ENCODE measurements around the gene PLAU. TPM values are rescaled to one million over a fixed set of nuclear protein-coding genes. Genes with fewer than 3 reads are reported as not detected.
"Not testable (repeated sequence)": the region's sequence is repeated elsewhere in the genome, so short reads cannot be mapped to it uniquely, and the experiment has no call there.

Gene PLAU
- total and polyA plus RNA-seq, 7 donors, result 2.5 to 15.7 (median 3.8) TPM

DNA sequence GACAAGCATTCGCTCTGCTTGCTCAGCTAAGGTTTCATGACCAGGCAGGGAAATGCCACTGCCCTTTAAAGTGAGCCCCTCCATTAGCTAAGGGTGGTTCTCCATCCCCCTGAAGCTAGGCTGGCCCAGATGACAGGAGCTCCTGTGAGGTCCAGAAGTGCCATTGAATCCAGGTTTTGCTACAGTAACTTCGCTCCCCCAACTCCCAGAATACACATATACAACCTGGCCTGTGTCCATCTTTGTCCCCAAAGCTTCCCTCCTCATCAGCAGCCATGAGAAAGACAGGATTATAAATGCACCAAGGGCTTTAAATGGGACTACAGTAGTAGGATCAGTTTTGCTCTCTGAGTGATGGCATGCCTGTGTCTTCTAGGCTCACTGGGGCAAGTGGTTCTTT, 51.5 kb downstream of the PLAU start:
- intact Hi-C loops (cut with DNase I), result no loop called here
- no peak overlapping the region for H3K27ac ChIP-seq
- H3K27me3 ChIP-seq, result no peaks in the 10 kb centered on the region
- no peaks in the 10 kb centered on the region for H3K9me3 ChIP-seq
- no peaks in the 10 kb centered on the region for H3K36me3 ChIP-seq
- no peak for DNase-seq
- 97 to 99% methylated on average over 2 of the region's 2 CpGs for WGBS, 2 donors
- TF ChIP-seq POLR2AphosphoS5 (IDR thresholded peaks at IDR 0.05), result no peak
- TF ChIP-seq POLR2A (IDR thresholded peaks at IDR 0.05), result no peak
- no peak for TF ChIP-seq EP300 (IDR thresholded peaks at IDR 0.05)
- TF ChIP-seq, protein P1, sequence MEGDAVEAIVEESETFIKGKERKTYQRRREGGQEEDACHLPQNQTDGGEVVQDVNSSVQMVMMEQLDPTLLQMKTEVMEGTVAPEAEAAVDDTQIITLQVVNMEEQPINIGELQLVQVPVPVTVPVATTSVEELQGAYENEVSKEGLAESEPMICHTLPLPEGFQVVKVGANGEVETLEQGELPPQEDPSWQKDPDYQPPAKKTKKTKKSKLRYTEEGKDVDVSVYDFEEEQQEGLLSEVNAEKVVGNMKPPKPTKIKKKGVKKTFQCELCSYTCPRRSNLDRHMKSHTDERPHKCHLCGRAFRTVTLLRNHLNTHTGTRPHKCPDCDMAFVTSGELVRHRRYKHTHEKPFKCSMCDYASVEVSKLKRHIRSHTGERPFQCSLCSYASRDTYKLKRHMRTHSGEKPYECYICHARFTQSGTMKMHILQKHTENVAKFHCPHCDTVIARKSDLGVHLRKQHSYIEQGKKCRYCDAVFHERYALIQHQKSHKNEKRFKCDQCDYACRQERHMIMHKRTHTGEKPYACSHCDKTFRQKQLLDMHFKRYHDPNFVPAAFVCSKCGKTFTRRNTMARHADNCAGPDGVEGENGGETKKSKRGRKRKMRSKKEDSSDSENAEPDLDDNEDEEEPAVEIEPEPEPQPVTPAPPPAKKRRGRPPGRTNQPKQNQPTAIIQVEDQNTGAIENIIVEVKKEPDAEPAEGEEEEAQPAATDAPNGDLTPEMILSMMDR (IDR thresholded peaks at IDR 0.05), result no peak
- H3K4me3 ChIP-seq, result no peak overlapping the region
- H3K4me1 ChIP-seq, result peaks cover 0 to 27% (median 21%) of the 10 kb centered on the region in 4 donors

DNA sequence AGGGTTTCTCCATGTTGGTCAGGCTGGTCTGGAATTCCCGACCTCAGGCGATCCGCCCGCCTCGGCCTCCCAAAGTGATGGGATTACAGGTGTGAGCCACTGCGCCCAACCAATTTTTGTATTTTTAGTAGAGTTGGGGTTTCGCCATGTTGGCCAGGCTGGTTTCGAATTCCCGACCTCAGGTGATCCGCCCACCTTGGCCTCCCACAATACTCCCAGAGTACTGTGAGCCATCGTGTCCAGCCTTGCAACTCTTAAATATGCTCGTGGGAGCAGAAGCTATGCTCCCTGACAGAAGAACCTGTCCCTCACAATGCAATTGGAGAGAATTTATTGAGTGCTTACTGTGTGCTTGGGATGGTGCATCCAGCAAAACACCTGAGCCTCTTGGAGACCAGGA, 52.6 kb downstream of the PLAU start:
- DNase-seq, result not testable (repeated sequence)
- peaks cover 0 to 36% (median 32%) of the 10 kb centered on the region in 4 donors for H3K4me1 ChIP-seq

DNA sequence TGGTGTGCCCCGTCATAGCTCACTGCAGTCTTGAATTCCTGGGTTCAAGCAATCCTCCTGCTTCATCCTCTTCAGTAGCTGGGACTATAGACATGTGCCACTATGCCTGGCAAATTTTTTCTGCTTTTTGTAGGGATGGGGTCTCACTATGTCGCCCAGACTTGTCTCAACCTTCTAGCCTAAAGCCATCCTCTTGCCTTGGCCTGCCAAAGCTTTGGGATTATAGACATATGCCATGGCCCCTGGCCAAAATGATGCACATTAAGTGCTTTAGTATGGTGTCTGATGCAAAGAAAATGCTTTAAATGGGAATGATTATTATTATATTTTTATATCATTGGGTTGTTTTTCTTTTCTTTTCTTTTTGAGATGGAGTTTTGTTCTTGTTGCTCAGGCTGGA, 53.8 kb downstream of the PLAU start:
- no peak overlapping the region for H3K4me3 ChIP-seq
- H3K9me3 ChIP-seq, result no peaks in the 10 kb centered on the region
- H3K27me3 ChIP-seq, result no peaks in the 10 kb centered on the region
- intact Hi-C loops (cut with DNase I), result no loop called here
- no peaks in the 10 kb centered on the region for H3K36me3 ChIP-seq
- peaks cover 0 to 48% (median 42%) of the 10 kb centered on the region in 4 donors for H3K4me1 ChIP-seq
- TF ChIP-seq EP300 (IDR thresholded peaks at IDR 0.05) (no peak), POLR2AphosphoS5 (IDR thresholded peaks at IDR 0.05) (no peak), POLR2A (IDR thresholded peaks at IDR 0.05) (no peak)
- TF ChIP-seq, protein P1 (IDR thresholded peaks at IDR 0.05), result no peak
- H3K27ac ChIP-seq, result peak overlapping the region in 3 of 4 donors; percentile 85 to 94 (median 89)
- WGBS, 2 donors, result 94 to 98% methylated on average over 2 of the region's 2 CpGs
- DNase-seq, result no peak

More for the DNA sequence above, 52.6 kb downstream of the PLAU start:
- H3K27ac ChIP-seq; intact Hi-C loops (cut with DNase I); H3K4me3 ChIP-seq; H3K27me3 ChIP-seq; H3K9me3 ChIP-seq; H3K36me3 ChIP-seq: not testable (repeated sequence)
- WGBS, 2 donors, result 97 to 98% methylated on average over 12 of the region's 12 CpGs

DNA sequence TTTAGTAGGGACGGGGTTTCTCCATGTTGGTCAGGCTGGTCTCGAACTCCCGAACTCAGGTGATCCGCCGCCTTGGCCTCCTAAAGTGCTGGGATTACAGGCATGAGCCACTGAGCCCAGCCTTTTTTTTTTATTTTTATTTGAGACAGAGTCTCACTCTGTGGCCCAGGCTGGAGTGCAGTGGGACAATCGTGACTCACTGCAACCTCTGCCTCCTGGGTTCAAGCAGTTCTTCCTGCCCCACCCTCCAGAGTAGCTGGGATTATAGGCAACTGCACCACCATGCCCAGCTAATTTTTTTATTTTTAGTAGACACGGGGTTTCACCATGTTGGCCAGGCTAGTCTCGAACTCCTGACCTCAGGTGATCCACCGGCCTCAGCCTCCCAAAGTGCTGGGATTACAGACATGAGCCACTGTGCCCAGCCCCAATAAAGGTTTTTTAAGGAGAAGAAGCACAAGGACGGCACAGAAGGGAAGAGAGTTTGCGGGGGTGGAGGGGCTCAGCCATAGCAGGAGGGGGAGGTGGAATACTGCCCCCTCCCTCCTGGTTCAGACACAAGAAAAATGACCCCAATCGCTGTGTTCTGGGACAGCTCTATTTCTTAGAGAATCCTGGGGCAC, 54.4 kb downstream of the PLAU start:
- Histone ChIP-seq H3K4me1 (peaks cover 0 to 48% (median 42%) of the 10 kb centered on the region in 4 donors), H3K4me3 (peak overlapping the region in 1 of 4 donors; percentile 11), H3K27ac (peak overlapping the region; percentile 85 to 94 (median 90))
- WGBS, 2 donors, result 79 to 85% methylated on average over 12 of the region's 12 CpGs
- DNase-seq; H3K27me3 ChIP-seq; H3K9me3 ChIP-seq; intact Hi-C loops (cut with DNase I); H3K36me3 ChIP-seq: not testable (repeated sequence)

DNA sequence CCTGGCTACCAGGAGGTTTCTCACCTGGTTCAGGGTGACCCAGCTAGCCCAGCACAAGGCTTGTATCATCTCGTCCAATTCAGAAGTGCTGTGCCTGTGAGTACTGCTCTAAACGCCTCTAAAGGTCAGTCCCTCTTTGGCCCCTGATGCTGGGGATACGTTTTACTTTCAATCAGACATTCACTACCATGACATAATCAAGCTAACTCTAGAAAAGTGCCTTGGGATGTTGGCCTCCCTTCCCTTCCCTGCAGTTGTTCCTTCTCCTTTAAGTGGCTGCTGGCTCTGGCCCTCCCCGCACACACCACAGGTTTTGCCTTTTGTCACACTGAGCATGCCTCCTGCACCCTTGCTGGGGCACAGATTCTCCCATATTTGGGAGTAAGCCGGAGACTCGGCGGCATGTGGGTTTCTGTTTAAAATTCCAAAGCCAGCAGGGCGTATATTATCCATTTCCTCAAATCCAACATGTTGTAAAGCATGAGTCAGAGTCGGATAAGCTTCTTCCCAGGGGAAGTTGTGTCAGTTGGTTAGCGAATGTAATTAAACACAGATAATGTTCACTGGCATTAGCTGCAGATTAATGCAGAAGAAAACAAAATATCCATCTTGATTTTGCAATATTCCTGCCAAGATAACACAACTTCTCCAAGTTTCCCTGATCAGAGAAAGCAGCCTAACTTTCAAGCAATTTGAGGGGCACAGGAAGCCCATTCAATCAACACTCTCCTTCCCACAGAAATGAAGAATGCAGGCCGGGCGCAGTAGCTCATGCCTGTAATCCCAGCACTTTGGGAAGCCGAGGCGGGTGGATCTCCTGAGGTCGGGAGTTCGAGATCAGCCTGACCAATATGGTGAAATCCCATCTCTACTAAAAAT, 55.2 kb downstream of the PLAU start:
- DNase-seq, result peak; percentile 97
- H3K4me3 ChIP-seq, result peak overlapping the region in 1 of 4 donors; percentile 11
- peak in 1 of 4 donors; percentile 84 for TF ChIP-seq EP300 (IDR thresholded peaks at IDR 0.05)
- TF ChIP-seq POLR2A (IDR thresholded peaks at IDR 0.05), result peak in 1 of 2 donors; percentile 25
- peak; percentile 72 to 90 (median 75) for TF ChIP-seq POLR2AphosphoS5 (IDR thresholded peaks at IDR 0.05)
- TF ChIP-seq, protein P1 (IDR thresholded peaks at IDR 0.05), result no peak
- H3K36me3 ChIP-seq, result no peaks in the 10 kb centered on the region
- intact Hi-C loops (cut with DNase I), result loop anchor here (2.0 kb wide), 1 partner anchor 33 kb away; the partner anchor contains the start of gene VCL
- H3K9me3 ChIP-seq, result no peaks in the 10 kb centered on the region
- no peaks in the 10 kb centered on the region for H3K27me3 ChIP-seq
- H3K27ac ChIP-seq, result peak overlapping the region; percentile 85 to 94 (median 90)
- H3K4me1 ChIP-seq, result peaks cover 0 to 48% (median 42%) of the 10 kb centered on the region in 4 donors
- 26 to 50% methylated on average over 16 of the region's 16 CpGs for WGBS, 2 donors

Data from sigmoid colon (tissue), 7 donors.